Vagina (tissue), 2 donors: ENCODE data around the gene DNAAF1.

Experiments
- CTCF ChIP-seq, 3 experiments: fragments of 450-650 bp in 2 of 3; fragments of 200-600 bp in 1 of 3; sonication (generic) in 1 of 3; IDR thresholded peaks; one replicate each; pipeline ENCODE4 v1.5.1; 2017 to 2019; ENCODE audit warnings: antibody characterized with exemption in 3 of 3, mild to moderate bottlenecking in 2 of 3, moderate library complexity in 2 of 3
- POLR2A ChIP-seq, 2 donors: fragments of 450-650 bp; IDR thresholded peaks; one replicate each; pipeline ENCODE4 v1.6.1; 2017; ENCODE audit warnings: antibody characterized with exemption in 2 of 2, mild to moderate bottlenecking in 2 of 2, moderate library complexity in 2 of 2

DNA sequence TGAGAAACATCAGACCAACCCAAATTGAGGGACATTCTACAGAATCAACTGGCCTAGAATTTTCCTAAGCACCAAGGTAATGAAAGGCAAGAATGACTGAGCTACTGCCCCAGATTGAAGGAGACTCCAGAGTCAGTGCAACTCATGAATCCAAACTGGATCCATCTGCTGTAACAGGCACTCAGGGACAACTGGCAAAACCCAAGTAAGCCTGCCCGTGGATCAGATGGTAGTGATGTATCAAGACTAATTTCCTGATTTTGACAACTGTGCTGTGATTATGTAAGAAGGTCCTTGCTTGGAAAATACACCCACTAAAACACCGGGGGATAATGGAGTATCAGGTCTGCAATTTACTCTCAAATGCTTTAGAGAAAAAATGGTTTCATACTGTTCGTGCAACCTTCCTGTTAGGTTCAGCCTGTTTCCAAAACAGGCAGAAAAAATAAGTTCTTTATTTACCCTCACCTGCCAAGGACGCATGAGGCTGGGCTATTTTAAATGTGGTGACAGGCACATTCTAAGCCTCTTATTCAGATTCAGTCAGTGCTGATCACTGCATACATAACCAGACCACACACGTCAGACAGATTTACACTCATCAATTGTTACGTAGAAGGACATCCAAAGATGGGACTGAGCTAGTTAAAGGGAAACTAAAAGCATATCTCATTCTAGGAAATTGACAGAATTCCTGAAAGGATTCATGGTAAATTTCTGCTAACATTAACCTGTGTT lies 35.3 kb upstream of the DNAAF1 start:
- no peak for TF ChIP-seq POLR2A (IDR thresholded peaks at IDR 0.05)
- no peak for TF ChIP-seq CTCF (IDR thresholded peaks at IDR 0.05)
